SK-N-SH treated with all-trans-retinoic acid at 6 μM for 48 hours (cell line): ENCODE measurements around the gene RP2.

Source experiments
- ARNTL ChIP-seq: fragments of 450-650 bp; formaldehyde crosslinking; IDR thresholded peaks from 2 replicates; pipeline ENCODE4 v1.5.0; 2020; ENCODE audit warnings: low read depth, mild to moderate bottlenecking, moderate library complexity, borderline replicate concordance
- CSRNP3 ChIP-seq: fragments of 250-450 bp; sonication (Bioruptor Pico); IDR thresholded peaks from 2 replicates; pipeline ENCODE4 v1.5.1; 2021; ENCODE audit warnings: mild to moderate bottlenecking, moderate library complexity
- ISL1 ChIP-seq: fragments of 250-450 bp; sonication (Bioruptor Pico); IDR thresholded peaks from 2 replicates; pipeline ENCODE4 v2.1.2; 2022; ENCODE audit warnings: mild to moderate bottlenecking, moderate library complexity
- PATZ1 ChIP-seq: fragments of 250-450 bp; sonication (Bioruptor Pico); IDR thresholded peaks from 2 replicates; pipeline ENCODE4 v1.8.0; 2020; ENCODE audit warnings: mild to moderate bottlenecking, moderate library complexity, borderline replicate concordance
- PPARA ChIP-seq: fragments of 250-450 bp; sonication (Bioruptor Pico); IDR thresholded peaks from 2 replicates; pipeline ENCODE4 v1.5.0; 2020; ENCODE audit warnings: mild to moderate bottlenecking, borderline replicate concordance
- TOX ChIP-seq: fragments of 250-450 bp; sonication (Bioruptor Pico); IDR thresholded peaks from 2 replicates; pipeline ENCODE4 v1.8.0; 2021; ENCODE audit warnings: mild to moderate bottlenecking, moderate library complexity, borderline replicate concordance
- ZC3H10 ChIP-seq: fragments of 250-450 bp; sonication (Bioruptor Pico); IDR thresholded peaks from 2 replicates; pipeline ENCODE4 v1.5.1; 2021; ENCODE audit warnings: mild to moderate bottlenecking, moderate library complexity
- ZFP3 ChIP-seq: fragments of 250-450 bp; sonication (Bioruptor Pico); IDR thresholded peaks from 2 replicates; pipeline ENCODE4 v1.5.0; 2020; ENCODE audit warnings: mild to moderate bottlenecking, moderate library complexity
- ZFP30 ChIP-seq: fragments of 450-650 bp; formaldehyde crosslinking; IDR thresholded peaks from 2 replicates; pipeline ENCODE4 v1.5.0; 2022; ENCODE audit warnings: mild to moderate bottlenecking, moderate library complexity
- ZNF565 ChIP-seq: fragments of 450-650 bp; formaldehyde crosslinking; conservative IDR thresholded peaks from 2 replicates; pipeline ENCODE4 v1.5.0; 2020; ENCODE audit warnings: low read depth, mild to moderate bottlenecking, moderate library complexity
- ZNF70 ChIP-seq: fragments of 450-650 bp; formaldehyde crosslinking; IDR thresholded peaks from 2 replicates; pipeline ENCODE4 v1.5.0; 2020; ENCODE audit warnings: mild to moderate bottlenecking, moderate library complexity
- ZNF8 ChIP-seq: fragments of 450-650 bp; formaldehyde crosslinking; IDR thresholded peaks from 2 replicates; pipeline ENCODE4 v1.5.0; 2020; ENCODE audit warnings: mild to moderate bottlenecking, moderate library complexity
- TF ChIP-seq, protein P1 (sequence below): fragments of 250-450 bp; sonication (Bioruptor Pico); IDR thresholded peaks from 2 replicates; pipeline ENCODE4 v1.5.0; 2020; ENCODE audit warnings: mild to moderate bottlenecking, moderate library complexity

- TF ChIP-seq ARNTL (CRISPR knock-in tag), result no peak
- TF ChIP-seq ZFP30 (CRISPR knock-in tag), result no peak
- no peak for TF ChIP-seq ZFP3 (CRISPR knock-in tag)
- no peak for TF ChIP-seq ZC3H10
- no peak for TF ChIP-seq ZNF8 (CRISPR knock-in tag)
- TF ChIP-seq ZNF565 (CRISPR knock-in tag), result no peak
- TF ChIP-seq PATZ1 (CRISPR knock-in tag), result no peak
- no peak for TF ChIP-seq ISL1
- TF ChIP-seq, protein P1, sequence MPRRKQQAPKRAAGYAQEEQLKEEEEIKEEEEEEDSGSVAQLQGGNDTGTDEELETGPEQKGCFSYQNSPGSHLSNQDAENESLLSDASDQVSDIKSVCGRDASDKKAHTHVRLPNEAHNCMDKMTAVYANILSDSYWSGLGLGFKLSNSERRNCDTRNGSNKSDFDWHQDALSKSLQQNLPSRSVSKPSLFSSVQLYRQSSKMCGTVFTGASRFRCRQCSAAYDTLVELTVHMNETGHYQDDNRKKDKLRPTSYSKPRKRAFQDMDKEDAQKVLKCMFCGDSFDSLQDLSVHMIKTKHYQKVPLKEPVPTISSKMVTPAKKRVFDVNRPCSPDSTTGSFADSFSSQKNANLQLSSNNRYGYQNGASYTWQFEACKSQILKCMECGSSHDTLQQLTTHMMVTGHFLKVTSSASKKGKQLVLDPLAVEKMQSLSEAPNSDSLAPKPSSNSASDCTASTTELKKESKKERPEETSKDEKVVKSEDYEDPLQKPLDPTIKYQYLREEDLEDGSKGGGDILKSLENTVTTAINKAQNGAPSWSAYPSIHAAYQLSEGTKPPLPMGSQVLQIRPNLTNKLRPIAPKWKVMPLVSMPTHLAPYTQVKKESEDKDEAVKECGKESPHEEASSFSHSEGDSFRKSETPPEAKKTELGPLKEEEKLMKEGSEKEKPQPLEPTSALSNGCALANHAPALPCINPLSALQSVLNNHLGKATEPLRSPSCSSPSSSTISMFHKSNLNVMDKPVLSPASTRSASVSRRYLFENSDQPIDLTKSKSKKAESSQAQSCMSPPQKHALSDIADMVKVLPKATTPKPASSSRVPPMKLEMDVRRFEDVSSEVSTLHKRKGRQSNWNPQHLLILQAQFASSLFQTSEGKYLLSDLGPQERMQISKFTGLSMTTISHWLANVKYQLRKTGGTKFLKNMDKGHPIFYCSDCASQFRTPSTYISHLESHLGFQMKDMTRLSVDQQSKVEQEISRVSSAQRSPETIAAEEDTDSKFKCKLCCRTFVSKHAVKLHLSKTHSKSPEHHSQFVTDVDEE (CRISPR knock-in tag), result no peak
- no peak for TF ChIP-seq TOX (CRISPR knock-in tag)
- TF ChIP-seq PPARA (CRISPR knock-in tag), result no peak
- TF ChIP-seq ZNF70, result no peak
- no peak for TF ChIP-seq CSRNP3 (CRISPR knock-in tag)
Observed at GRCh38 chrX:46866726-46867125, 29.9 kb downstream of the RP2 start.
